IPS-15b (cell line): Measurements from ENCODE around the gene CLASP1.
"Not testable (repeated sequence)": the region's sequence is repeated elsewhere in the genome, so short reads cannot be mapped to it uniquely, and the experiment has no call there.

Source experiments
- H3K27me3 ChIP-seq: one replicate; pipeline ENCODE4 v1.6.1; 2013; ENCODE audit warnings: low read length; ENCODE audit not compliant: control insufficient read depth, insufficient read depth
- H3K36me3 ChIP-seq: one replicate; pipeline ENCODE4 v1.6.1; 2013; ENCODE audit warnings: low read length; ENCODE audit not compliant: control insufficient read depth, insufficient read depth
- H3K4me1 ChIP-seq: one replicate; pipeline ENCODE4 v1.6.1; 2013; ENCODE audit warnings: mild to moderate bottlenecking, low read length; ENCODE audit not compliant: control insufficient read depth, insufficient read depth
- H3K4me3 ChIP-seq: one replicate; pipeline ENCODE4 v1.5.1; 2013; ENCODE audit warnings: low read depth, low read length
- H3K9ac ChIP-seq: one replicate; pipeline ENCODE4 v1.6.1; 2013; ENCODE audit warnings: low read depth, mild to moderate bottlenecking, low read length
- H3K9me3 ChIP-seq: one replicate; pipeline ENCODE4 v1.6.1; 2013; ENCODE audit warnings: mild to moderate bottlenecking, low read length; ENCODE audit not compliant: control insufficient read depth, insufficient read depth

CLASP1 gene

GRCh38 chr2:121649149-121649595 lies at the start of gene CLASP1:
Gene CLASP1, minus strand, starts transcription at chr2:121649462. Its CDS starts 43,567 bp downstream, at chr2:121605895.
- H3K9ac ChIP-seq: peak within 1 kb of the TSS; percentile 70
- H3K4me1 ChIP-seq: peaks cover 6% of the 10 kb centered on the region
- no peaks in the 10 kb centered on the region for H3K9me3 ChIP-seq

GRCh38 chr2:121698318-121698930 lies 49.2 kb upstream of the CLASP1 start:
- no peaks in the 10 kb centered on the region for H3K27me3 ChIP-seq
- H3K4me1 ChIP-seq: no peaks in the 10 kb centered on the region
- H3K36me3 ChIP-seq: no peaks in the 10 kb centered on the region
- H3K9me3 ChIP-seq: no peaks in the 10 kb centered on the region
- no peak overlapping the region for H3K4me3 ChIP-seq
- H3K9ac ChIP-seq: no peak overlapping the region

More at GRCh38 chr2:121649149-121649595, at the start of gene CLASP1:
- no peaks in the 10 kb centered on the region for H3K36me3 ChIP-seq
- peak within 1 kb of the TSS; percentile 93 for H3K4me3 ChIP-seq
- no peaks in the 10 kb centered on the region for H3K27me3 ChIP-seq

GRCh38 chr2:121697108-121697631 lies 47.9 kb upstream of the CLASP1 start:
- Histone ChIP-seq H3K36me3 (no peaks in the 10 kb centered on the region), H3K9ac (no peak overlapping the region), H3K9me3 (no peaks in the 10 kb centered on the region), H3K27me3 (no peaks in the 10 kb centered on the region), H3K4me1 (no peaks in the 10 kb centered on the region), H3K4me3 (no peak overlapping the region)

- Histone ChIP-seq H3K4me1 (no peaks in the 10 kb centered on the region), H3K36me3 (no peaks in the 10 kb centered on the region), H3K9ac (no peak overlapping the region), H3K9me3 (no peaks in the 10 kb centered on the region), H3K4me3 (no peak overlapping the region), H3K27me3 (no peaks in the 10 kb centered on the region)
Observed at GRCh38 chr2:121696410-121696930, 47.2 kb upstream of the CLASP1 start.

GRCh38 chr2:121695171-121695451 lies 45.8 kb upstream of the CLASP1 start:
- H3K4me1 ChIP-seq: no peaks in the 10 kb centered on the region
- no peaks in the 10 kb centered on the region for H3K27me3 ChIP-seq
- no peak overlapping the region for H3K4me3 ChIP-seq
- no peaks in the 10 kb centered on the region for H3K36me3 ChIP-seq
- no peaks in the 10 kb centered on the region for H3K9me3 ChIP-seq
- H3K9ac ChIP-seq: no peak overlapping the region

GRCh38 chr2:121694398-121695170 lies 45.3 kb upstream of the CLASP1 start:
- H3K4me1 ChIP-seq: no peaks in the 10 kb centered on the region
- no peaks in the 10 kb centered on the region for H3K27me3 ChIP-seq
- H3K36me3 ChIP-seq: no peaks in the 10 kb centered on the region
- no peak overlapping the region for H3K9ac ChIP-seq
- H3K4me3 ChIP-seq: no peak overlapping the region
- no peaks in the 10 kb centered on the region for H3K9me3 ChIP-seq

GRCh38 chr2:121690572-121690971 lies 41.3 kb upstream of the CLASP1 start:
- not testable (repeated sequence) for H3K9me3 ChIP-seq, H3K36me3 ChIP-seq, H3K9ac ChIP-seq, H3K4me1 ChIP-seq, H3K27me3 ChIP-seq, H3K4me3 ChIP-seq

- Histone ChIP-seq H3K36me3 (no peaks in the 10 kb centered on the region), H3K9ac (no peak overlapping the region), H3K9me3 (no peaks in the 10 kb centered on the region), H3K4me1 (no peaks in the 10 kb centered on the region), H3K4me3 (no peak overlapping the region), H3K27me3 (no peaks in the 10 kb centered on the region)
Observed at GRCh38 chr2:121690095-121690494, 40.8 kb upstream of the CLASP1 start.

GRCh38 chr2:121689356-121689755 lies 40.1 kb upstream of the CLASP1 start:
- Histone ChIP-seq H3K27me3 (no peaks in the 10 kb centered on the region), H3K36me3 (no peaks in the 10 kb centered on the region), H3K9ac (no peak overlapping the region), H3K4me1 (no peaks in the 10 kb centered on the region), H3K4me3 (no peak overlapping the region), H3K9me3 (no peaks in the 10 kb centered on the region)

GRCh38 chr2:121688820-121689219 lies 39.6 kb upstream of the CLASP1 start:
- Histone ChIP-seq H3K4me3 (no peak overlapping the region), H3K27me3 (no peaks in the 10 kb centered on the region), H3K36me3 (peaks cover 2% of the 10 kb centered on the region), H3K4me1 (no peaks in the 10 kb centered on the region), H3K9me3 (peaks cover 3% of the 10 kb centered on the region), H3K9ac (no peak overlapping the region)

- Histone ChIP-seq H3K9me3 (peaks cover 22% of the 10 kb centered on the region), H3K36me3 (peaks cover 10% of the 10 kb centered on the region), H3K27me3 (no peaks in the 10 kb centered on the region), H3K9ac (no peak overlapping the region), H3K4me1 (no peaks in the 10 kb centered on the region), H3K4me3 (no peak overlapping the region)
Observed at GRCh38 chr2:121686902-121687301, 37.6 kb upstream of the CLASP1 start.

- H3K4me3 ChIP-seq: no peak overlapping the region
- H3K4me1 ChIP-seq: no peaks in the 10 kb centered on the region
- no peaks in the 10 kb centered on the region for H3K27me3 ChIP-seq
- peaks cover 10% of the 10 kb centered on the region for H3K36me3 ChIP-seq
- peaks cover 24% of the 10 kb centered on the region for H3K9me3 ChIP-seq
- no peak overlapping the region for H3K9ac ChIP-seq
Observed at GRCh38 chr2:121686218-121686617, 37.0 kb upstream of the CLASP1 start.
